H1 (cell line): ENCODE data around the gene KRT77. TPM values are rescaled to one million over a fixed set of nuclear protein-coding genes. Genes with fewer than 3 reads are reported as not detected.

Experiments used
- ATF2 ChIP-seq: IDR thresholded peaks from 2 replicates; pipeline ENCODE4 v1.6.1; 2012; ENCODE audit warnings: low read length, inconsistent platforms
- BACH1 ChIP-seq: IDR thresholded peaks from 2 replicates; pipeline ENCODE4 v1.6.1; 2012; ENCODE audit warnings: low read length, improper control_type of control experiment
- BRCA1 ChIP-seq: IDR thresholded peaks from 2 replicates; pipeline ENCODE4 v1.6.1; 2012; ENCODE audit warnings: low read depth, low read length, improper control_type of control experiment
- CBX5 ChIP-seq: fragments of 300-800, 300-1000 bp; sonication (generic); IDR thresholded peaks from 2 replicates; pipeline ENCODE4 v1.7.1; 2016; ENCODE audit warnings: antibody characterized with exemption, low read length, low read depth
- CBX8 ChIP-seq: fragments of 300-800, 300-1000 bp; sonication (generic); IDR thresholded peaks from 2 replicates; pipeline ENCODE4 v1.7.1; 2016; ENCODE audit warnings: low read depth, low read length, borderline replicate concordance
- CHD1 ChIP-seq: IDR thresholded peaks from 2 replicates; pipeline ENCODE4 v1.6.1; 2012; ENCODE audit warnings: low read depth, low read length, improper control_type of control experiment
- CTBP2 ChIP-seq: IDR thresholded peaks from 2 replicates; pipeline ENCODE4 v1.7.0; 2011; ENCODE audit warnings: borderline replicate concordance, mild to moderate bottlenecking, moderate library complexity, mixed read lengths, low read length; ENCODE audit not compliant: insufficient read depth, insufficient read length
- E2F6 ChIP-seq: IDR thresholded peaks from 2 replicates; pipeline ENCODE4 v1.6.1; 2012; ENCODE audit warnings: inconsistent platforms
- JUN ChIP-seq: IDR thresholded peaks from 2 replicates; pipeline ENCODE4 v1.6.1; 2011; ENCODE audit warnings: low read depth, mild to moderate bottlenecking, improper control_type of control experiment, low read length
- KDM4A ChIP-seq: IDR thresholded peaks from one replicate; pipeline ENCODE4 v1.7.1; 2012; ENCODE audit warnings: low read depth, mild to moderate bottlenecking, moderate library complexity, low read length, inconsistent platforms; ENCODE audit not compliant: severe bottlenecking
- NANOG ChIP-seq: IDR thresholded peaks from 2 replicates; pipeline ENCODE4 v1.6.1; 2011; ENCODE audit warnings: low read length, low read depth, mild to moderate bottlenecking, inconsistent platforms; ENCODE audit not compliant: insufficient read depth, poor library complexity, severe bottlenecking
- PHF8 ChIP-seq: fragments of 200-600 bp; sonication (generic); conservative IDR thresholded peaks from 2 replicates; pipeline ENCODE4 v1.7.1; 2012; ENCODE audit warnings: low read depth, mild to moderate bottlenecking, inconsistent platforms, low read length, moderate library complexity
- POLR2A ChIP-seq, 2 experiments: IDR thresholded peaks; 1 replicate in 1 of 2; 2 replicates in 1 of 2; pipeline ENCODE4 v1.6.1; 2011; ENCODE audit warnings: low read depth in 2 of 2, low read length in 2 of 2, mild to moderate bottlenecking in 2 of 2; ENCODE audit errors: control extremely low read depth in 1 of 2
- RNF2 ChIP-seq: fragments of 200-900, 300-1000 bp; sonication (generic); IDR thresholded peaks from 2 replicates; pipeline ENCODE4 v1.7.1; 2016; ENCODE audit warnings: borderline replicate concordance, low read depth, mild to moderate bottlenecking, antibody characterized with exemption, low read length; ENCODE audit not compliant: poor library complexity, severe bottlenecking; ENCODE audit errors: missing control alignments
- RXRA ChIP-seq: IDR thresholded peaks from 2 replicates; pipeline ENCODE4 v1.6.1; 2011; ENCODE audit warnings: low read depth, mild to moderate bottlenecking, low read length, moderate library complexity; ENCODE audit not compliant: insufficient read depth
- SAP30 ChIP-seq: fragments of 300-600 bp; sonication (generic); IDR thresholded peaks from 2 replicates; pipeline ENCODE4 v1.7.1; 2012; ENCODE audit warnings: low read length, moderate library complexity, mild to moderate bottlenecking, inconsistent platforms; ENCODE audit not compliant: insufficient read depth, insufficient replicate concordance
- SIN3A ChIP-seq, 2 experiments: IDR thresholded peaks in 1 of 2; conservative IDR thresholded peaks in 1 of 2; 2 replicates each; pipeline ENCODE4 v1.6.1; 2011 to 2012; ENCODE audit warnings: low read length in 2 of 2, improper control_type of control experiment in 1 of 2, low read depth in 1 of 2, mild to moderate bottlenecking in 1 of 2
- SP2 ChIP-seq: IDR thresholded peaks from 2 replicates; pipeline ENCODE4 v1.6.1; 2012; ENCODE audit warnings: mild to moderate bottlenecking, low read length, inconsistent platforms
- SP4 ChIP-seq: IDR thresholded peaks from 2 replicates; pipeline ENCODE4 v1.6.1; 2012; ENCODE audit warnings: low read length, inconsistent platforms
- TAF1 ChIP-seq: IDR thresholded peaks from 2 replicates; pipeline ENCODE4 v1.6.1; 2011; ENCODE audit warnings: mild to moderate bottlenecking, low read depth, low read length
- TBP ChIP-seq: IDR thresholded peaks from 2 replicates; pipeline ENCODE4 v1.6.1; 2011; ENCODE audit warnings: low read depth, low read length, improper control_type of control experiment
- YY1 ChIP-seq: IDR thresholded peaks from 2 replicates; pipeline ENCODE4 v1.6.1; 2011; ENCODE audit warnings: low read depth, mild to moderate bottlenecking, low read length
- polyA plus RNA-seq, 7 experiments: library from polyadenylated mRNA; depleted of rRNA in 3 of 7; stranded (reverse) in 5 of 7; unstranded in 2 of 7; fragments of >200 nt in 5 of 7; fragments of 200-250 nt in 2 of 7; gene quantifications; 1 replicate in 5 of 7; 2 replicates in 1 of 7; 4 replicates in 1 of 7; pipeline versions ENCODE4 v1.2.1 to v1.2.3, GENCODE V29; 2011 to 2013; ENCODE audit warnings: missing spikeins in 2 of 7, mixed read lengths in 2 of 7
- total RNA-seq: library from RNA; stranded (reverse); fragmentation: NEBNext Ultra II Directional; extraction: Animal tissue kit (Norgen Biotek cat#: 25700); gene quantifications from 2 replicates; pipeline ENCODE4 v1.2.1, GENCODE V29; 2021

KRT77 gene
- total and polyA plus RNA-seq, 2 of the 8 experiments (the other 6 are each of a cell fraction or from before 2014, with no cell fraction given) = 0.02 TPM; not detected in 1

- TF ChIP-seq ATF2 (no peak), POLR2A (IDR thresholded peaks at IDR 0.05; ENCODE audit: control extremely low read depth in 1 of 2, low read depth in 2 of 2, low read length in 2 of 2) (no peak), CBX5 (no peak), TAF1 (no peak), RNF2 (no peak), BACH1 (no peak), PHF8 (no peak), JUN (no peak), SP4 (no peak), SAP30 (no peak), CBX8 (no peak), YY1 (peak; percentile 64; the same call in 1 of the 2 replicates), RXRA (no peak), SP2 (no peak), SIN3A (conservative IDR thresholded peaks at IDR 0.05 in 1 of 2, IDR thresholded peaks at IDR 0.05 in 1 of 2; ENCODE audit: low read depth in 1 of 2, low read length in 2 of 2) (no peak), BRCA1 (no peak), CHD1 (no peak), E2F6 (peak; percentile 91), TBP (no peak), KDM4A (peak; percentile 80), CTBP2 (no peak), NANOG (no peak)
Observed at GRCh38 chr12:52691076-52691840, 12.1 kb downstream of the KRT77 start (continued).
